Endothelial cell of umbilical vein (primary cell): ENCODE measurements around the gene CA5A. TPM values are rescaled to one million over a fixed set of nuclear protein-coding genes. Genes with fewer than 3 reads are reported as not detected.
A peak's percentile ranks its signal among the peaks of the same experiment; 100 is the strongest.
"Not testable (repeated sequence)": the region's sequence is repeated elsewhere in the genome, so short reads cannot be mapped to it uniquely, and the experiment has no call there.

Experiments
- BruUV-seq: library from RNA; stranded (reverse); fragments of 400-500 nt; replicated peaks from 2 replicates; lab custom pipeline; 2021; lab: Mats Ljungman, UMichigan
- CTCF ChIA-PET: fragments of 300-600, 350-600 bp; sonication (Branson Sonifier 250); formaldehyde crosslinking; loops from one replicate; lab custom pipeline; 2021; ENCODE audit warnings: antibody characterized with exemption, inconsistent platforms; lab: Charles Lee
- POLR2A ChIA-PET: fragments of 300-600, 350-600 bp; sonication (Branson Sonifier 250); formaldehyde crosslinking; loops from one replicate; lab custom pipeline; 2021; ENCODE audit warnings: antibody characterized with exemption, inconsistent platforms; lab: Charles Lee
- DNase-seq: peaks from one replicate; pipeline ENCODE4 v3.0.0-alpha.2; 2011; ENCODE audit warnings: low read depth, low spot score
- FAIRE-seq: peaks from 2 replicates; lab custom pipeline; 2011; peaks lifted over from hg19 to GRCh38; lab: Jason Lieb, UNC
- H2AFZ ChIP-seq: 2 replicates; pipeline ENCODE4 v1.6.0; 2012; ENCODE audit warnings: low read depth, low read length, control low read depth, inconsistent platforms
- H3K27ac ChIP-seq: 2 replicates; pipeline ENCODE4 v1.5.1; 2011; ENCODE audit warnings: low read depth, mild to moderate bottlenecking, control low read depth, low read length, moderate library complexity; ENCODE audit not compliant: insufficient read depth
- H3K27me3 ChIP-seq, 2 experiments: 2 replicates each; pipeline versions ENCODE4 v1.6.0 to v1.6.1; 2011; ENCODE audit warnings: low read length in 2 of 2, mixed read lengths in 1 of 2; ENCODE audit not compliant: control insufficient read depth in 2 of 2, insufficient read depth in 2 of 2
- H3K36me3 ChIP-seq, 2 experiments: 2 replicates in 1 of 2; 3 replicates in 1 of 2; pipeline ENCODE4 v1.5.1; 2011; ENCODE audit warnings: low read length in 2 of 2, mild to moderate bottlenecking in 1 of 2, moderate library complexity in 1 of 2; ENCODE audit not compliant: control insufficient read depth in 2 of 2, insufficient read depth in 2 of 2; ENCODE audit errors: extremely low read depth in 1 of 2
- H3K4me1 ChIP-seq: 3 replicates; pipeline ENCODE4 v1.5.1; 2011; ENCODE audit warnings: mild to moderate bottlenecking, low read length; ENCODE audit not compliant: control insufficient read depth, insufficient read depth; ENCODE audit errors: extremely low read depth
- H3K4me2 ChIP-seq: 2 replicates; pipeline ENCODE4 v1.6.1; 2011; ENCODE audit warnings: low read length, control low read depth, mixed read lengths; ENCODE audit not compliant: insufficient read depth
- H3K4me3 ChIP-seq, 3 experiments: fragments of 200-600 bp in 1 of 3; sonication (generic), shearing (Covaris generic) in 1 of 3; replicated peaks in 1 of 3; 2 replicates each; pipeline ENCODE4 v1.5.1; 2011 to 2016; ENCODE audit warnings: control low read depth in 3 of 3, low read length in 3 of 3, mild to moderate bottlenecking in 2 of 3, inconsistent platforms in 1 of 3, low read depth in 1 of 3, moderate library complexity in 1 of 3; ENCODE audit not compliant: insufficient read depth in 1 of 3
- H3K79me2 ChIP-seq: 2 replicates; pipeline ENCODE4 v1.6.0; 2012; ENCODE audit warnings: low read length, inconsistent platforms; ENCODE audit not compliant: control insufficient read depth, insufficient read depth
- H3K9ac ChIP-seq: replicated peaks from 2 replicates; pipeline ENCODE3; 2011; ENCODE audit warnings: low read length, control low read depth; ENCODE audit not compliant: insufficient read depth; ENCODE audit errors: extremely low read depth
- H3K9me1 ChIP-seq: replicated peaks from 3 replicates; pipeline ENCODE4 v1.6.0; 2011; ENCODE audit warnings: mild to moderate bottlenecking, low read length; ENCODE audit not compliant: control insufficient read depth, insufficient read depth; ENCODE audit errors: extremely low read depth
- H3K9me3 ChIP-seq: replicated peaks from 2 replicates; pipeline ENCODE4 v1.5.1; 2012; ENCODE audit warnings: low read length, inconsistent platforms; ENCODE audit not compliant: control insufficient read depth, insufficient read depth
- H4K20me1 ChIP-seq: replicated peaks from 2 replicates; pipeline ENCODE3; 2011; ENCODE audit warnings: mild to moderate bottlenecking, low read length; ENCODE audit not compliant: control insufficient read depth, insufficient read depth; ENCODE audit errors: extremely low read depth
- FOS ChIP-seq: IDR thresholded peaks from 2 replicates; pipeline ENCODE4 v1.6.1; 2011; ENCODE audit warnings: mild to moderate bottlenecking, low read length, moderate library complexity, borderline replicate concordance; ENCODE audit not compliant: insufficient read depth
- MAX ChIP-seq: IDR thresholded peaks from 2 replicates; pipeline ENCODE4 v1.6.1; 2011; ENCODE audit not compliant: insufficient read depth, insufficient read length
- dilution Hi-C: fragments of 300-500 bp; cut with MboI; formaldehyde crosslinking; loops from one replicate; pipeline ENCODE4 v1.15.0; 2019; ENCODE audit warnings: low sequenced_read_pairs; ENCODE audit not compliant: extremely low pct_ligation_motif_present
- intact Hi-C: fragments of 100-400 bp; cut with micrococcal nuclease; formaldehyde crosslinking; loops from one replicate; pipeline ENCODE4 v1.10.0; 2022
- polyA plus RNA-seq, 4 experiments: library from polyadenylated mRNA; depleted of rRNA in 3 of 4; stranded (reverse) in 3 of 4; unstranded in 1 of 4; fragments of >200 nt; gene quantifications; 2 replicates each; pipeline versions ENCODE4 v1.2.1 to v1.2.3, GENCODE V29; 2011 to 2012; ENCODE audit warnings: missing spikeins in 1 of 4
- total RNA-seq: library from RNA; stranded (reverse); gene quantifications from 2 replicates; pipeline ENCODE4 v1.2.3, GENCODE V29; 2021

CA5A gene
- total and polyA plus RNA-seq, 2 donors (not counting 3 experiments of a cell fraction or from before 2014, with no cell fraction given) = not detected

GRCh38 chr16:87868254-87869029 lies 67.9 kb downstream of the CA5A start:
- CTCF ChIA-PET = interaction anchor here (0.8 to 9.6 kb wide), 4 partner anchors 19 to 101 kb away, joined by 7 to 470 read pairs (median 83); partner anchors contain the start of gene KLHDC4
- H2AFZ ChIP-seq, H3K9ac ChIP-seq, H3K27me3 ChIP-seq, H3K36me3 ChIP-seq, H3K9me1 ChIP-seq, intact Hi-C loops, H3K9me3 ChIP-seq, H3K4me1 ChIP-seq, dilution Hi-C loops, H4K20me1 ChIP-seq: not testable (repeated sequence)
- TF ChIP-seq MAX = peak; percentile 81
- peak; percentile 37 for TF ChIP-seq FOS
- Histone ChIP-seq H3K4me3 (peak overlapping the region; percentile 36 to 84 (median 59)), H3K27ac (peak overlapping the region; percentile 50), H3K79me2 (peaks cover 52% of the 10 kb centered on the region), H3K4me2 (peak overlapping the region; percentile 66)
- POLR2A ChIA-PET = interaction anchor here (0.7 to 2.4 kb wide), 6 partner anchors 19 to 103 kb away, joined by 3 to 26 read pairs (median 5); partner anchors contain the start of gene KLHDC4
- peak; percentile 86 for DNase-seq
- FAIRE-seq = peak; percentile 85
- BruUV-seq = TSS peak; percentile 89

- H3K9ac ChIP-seq, H3K4me2 ChIP-seq, H3K4me3 ChIP-seq, FAIRE-seq, BruUV-seq, H3K4me1 ChIP-seq, H3K9me1 ChIP-seq, H3K36me3 ChIP-seq, H3K27ac ChIP-seq, H2AFZ ChIP-seq, H3K9me3 ChIP-seq, H3K27me3 ChIP-seq, POLR2A ChIA-PET, DNase-seq, H4K20me1 ChIP-seq, dilution Hi-C loops, intact Hi-C loops: not testable (repeated sequence)
- CTCF ChIA-PET = interaction anchor here (2.1 to 9.6 kb wide), 3 partner anchors 17 to 85 kb away, joined by 7 to 470 read pairs (median 108); no protein-coding TSS in a partner anchor
- H3K79me2 ChIP-seq = peaks cover 76% of the 10 kb centered on the region
Measured at GRCh38 chr16:87865902-87866555, 70.3 kb downstream of the CA5A start.
